ENCODE measurements around the gene ITGA2B. TPM values are rescaled to one million over a fixed set of nuclear protein-coding genes. Genes with fewer than 3 reads are reported as not detected.

The ITGA2B gene
- total RNA-seq, 1 experiment from 2014 or later, result 8.3 TPM

- Histone ChIP-seq H3T11ph (ENCODE audit: low read length) (no peak overlapping the region), H3K4me1 (ENCODE audit: insufficient read depth, low read length) (peaks cover 8% of the 10 kb centered on the region), H3K4ac (ENCODE audit: low read depth, low read length) (no peak overlapping the region), H3K79me1 (ENCODE audit: insufficient read depth, low read depth, low read length, poor library complexity, severe bottlenecking) (no peaks in the 10 kb centered on the region), H3K27me3 (ENCODE audit: insufficient read depth, low read length) (no peaks in the 10 kb centered on the region; the same call in 1 of the 2 replicates), H3K14ac (ENCODE audit: insufficient read depth, low read length) (no peak overlapping the region), H4K91ac (ENCODE audit: insufficient read length, low read depth, low read length) (no peak overlapping the region), H2BK15ac (ENCODE audit: low read depth, low read length) (no peak overlapping the region), H2BK5ac (ENCODE audit: insufficient read length, low read length) (no peak overlapping the region), H3K23ac (ENCODE audit: insufficient read length, low read depth, low read length) (no peak overlapping the region), H3K18ac (ENCODE audit: insufficient read length, low read depth, low read length) (no peak overlapping the region), H3K9ac (ENCODE audit: extremely low read depth, insufficient read length, low read length) (no peak overlapping the region), H4K20me1 (ENCODE audit: control insufficient read depth, insufficient read depth, insufficient read length) (no peaks in the 10 kb centered on the region), H2BK120ac (ENCODE audit: low read depth, low read length, poor library complexity, severe bottlenecking) (no peak overlapping the region), H3K27ac (ENCODE audit: insufficient read length, low read depth, low read length) (no peak overlapping the region), H3K23me2 (ENCODE audit: insufficient read length, low read depth, low read length, poor library complexity, severe bottlenecking) (peaks cover 5% of the 10 kb centered on the region), H3K79me2 (ENCODE audit: insufficient read depth, low read length) (no peaks in the 10 kb centered on the region), H4K5ac (ENCODE audit: insufficient read length, low read depth, low read length) (no peak overlapping the region), H2AFZ (ENCODE audit: low read length) (no peak overlapping the region), H3K9me3 (ENCODE audit: control insufficient read depth, low read depth, low read length) (no peaks in the 10 kb centered on the region), H3K56ac (ENCODE audit: insufficient read length, low read depth, low read length) (no peak overlapping the region), H4K8ac (replicated peaks; ENCODE audit: insufficient read length, low read depth, low read length) (no peak overlapping the region), H2AK5ac (ENCODE audit: insufficient read length, low read length) (no peak overlapping the region), H2BK12ac (ENCODE audit: insufficient read length, low read depth, low read length) (no peak overlapping the region), H2BK20ac (ENCODE audit: low read depth, low read length, poor library complexity, severe bottlenecking) (no peak overlapping the region), H3K4me2 (ENCODE audit: insufficient read depth, insufficient read length, low read length) (peak overlapping the region; percentile 51)
- WGBS (ENCODE audit: extremely low coverage, insufficient read length, low lambda C conversion rate), result no CpG with 5 or more reads among the region's 22 CpGs
- peak; percentile 71 for DNase-seq
- Mint-ChIP-seq H3K4me1 (peaks cover 10 to 29% of the 10 kb centered on the region in 2 experiments), H3K9me3 (no peaks in the 10 kb centered on the region; a peak in 1 of 5 replicates), H3K36me3 (ENCODE audit: insufficient read depth in 1 of 3, low read depth in 3 of 3) (peaks cover 0 to 4% (median 0%) of the 10 kb centered on the region in 3 experiments; a peak in 1 of 7 replicates), H3K27me3 (ENCODE audit: low read depth) (peaks cover 4% of the 10 kb centered on the region), H3K4me3 (peak overlapping the region; percentile 20 to 26; a peak in 3 of 5 replicates), H3K27ac (no peak overlapping the region)
- TF ChIP-seq CTCF (conservative IDR thresholded peaks at IDR 0.05), result no peak
Observed at GRCh38 chr17:44375196-44376017, 14.0 kb downstream of the ITGA2B start.

Data from H9 (cell line).